Stimulated activated CD8-positive, alpha-beta memory T cell treated with anti-CD3 and anti-CD28 coated beads, Interleukin-12 subunit alpha, Interleukin-12 subunit beta, amount 100 ng/mL, for 4 hours (primary cell): ENCODE results near the gene ISM2.
"Not testable (repeated sequence)": the region's sequence is repeated elsewhere in the genome, so short reads cannot be mapped to it uniquely, and the experiment has no call there.

Experiments
- DNase-seq: peaks from one replicate; pipeline ENCODE4 v3.0.0-alpha.2; 2020; ENCODE audit warnings: low read depth

Gene ISM2

DNA sequence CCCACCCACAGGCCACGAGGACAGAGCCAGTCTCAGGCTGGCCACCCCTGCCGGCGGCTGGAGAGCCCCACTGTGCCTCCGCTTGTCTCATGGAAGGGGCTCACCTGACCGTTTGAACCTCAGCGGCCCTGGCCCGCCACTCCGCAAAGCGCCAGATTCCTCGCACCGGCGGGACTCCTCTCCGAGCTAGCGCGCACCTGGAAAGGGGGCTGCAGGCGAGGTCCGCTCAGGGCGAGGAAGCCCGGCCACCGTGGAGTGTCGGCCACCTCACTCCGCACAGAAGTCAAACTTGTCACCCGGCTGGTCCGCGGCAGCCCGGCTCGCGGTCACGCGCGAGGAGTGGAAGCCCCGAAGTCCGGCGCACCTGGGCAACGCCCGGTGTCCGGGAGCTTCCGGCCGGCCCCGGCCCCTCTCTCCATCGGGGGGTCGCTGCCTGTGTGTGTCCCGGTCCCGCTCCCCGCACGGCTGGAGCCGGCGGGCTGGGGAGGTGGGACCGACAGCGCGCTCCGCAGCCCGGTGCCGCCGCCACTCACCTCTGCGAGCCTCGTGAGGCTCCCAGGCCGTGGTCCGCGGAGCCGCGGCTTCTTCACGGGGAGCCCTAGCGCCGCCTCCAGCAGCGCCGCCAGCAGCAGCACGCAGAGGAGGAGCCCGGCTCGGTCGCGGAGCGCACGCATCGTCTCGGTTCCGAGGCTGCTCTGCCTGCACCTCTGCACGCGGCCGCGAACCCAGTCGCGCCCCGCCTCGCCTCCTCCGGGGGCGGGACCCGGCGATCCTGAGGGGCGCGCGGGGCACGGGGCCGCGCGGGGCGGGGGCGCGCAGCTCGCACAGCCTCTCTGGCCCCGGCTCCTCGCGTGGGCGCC is at the start of gene ISM2:
ISM2 (minus strand) TSS at position 697 of the 860 bp plus-strand sequence; CDS start at position 674, 23 bp downstream.
- DNase-seq, result peak; percentile 17

DNA sequence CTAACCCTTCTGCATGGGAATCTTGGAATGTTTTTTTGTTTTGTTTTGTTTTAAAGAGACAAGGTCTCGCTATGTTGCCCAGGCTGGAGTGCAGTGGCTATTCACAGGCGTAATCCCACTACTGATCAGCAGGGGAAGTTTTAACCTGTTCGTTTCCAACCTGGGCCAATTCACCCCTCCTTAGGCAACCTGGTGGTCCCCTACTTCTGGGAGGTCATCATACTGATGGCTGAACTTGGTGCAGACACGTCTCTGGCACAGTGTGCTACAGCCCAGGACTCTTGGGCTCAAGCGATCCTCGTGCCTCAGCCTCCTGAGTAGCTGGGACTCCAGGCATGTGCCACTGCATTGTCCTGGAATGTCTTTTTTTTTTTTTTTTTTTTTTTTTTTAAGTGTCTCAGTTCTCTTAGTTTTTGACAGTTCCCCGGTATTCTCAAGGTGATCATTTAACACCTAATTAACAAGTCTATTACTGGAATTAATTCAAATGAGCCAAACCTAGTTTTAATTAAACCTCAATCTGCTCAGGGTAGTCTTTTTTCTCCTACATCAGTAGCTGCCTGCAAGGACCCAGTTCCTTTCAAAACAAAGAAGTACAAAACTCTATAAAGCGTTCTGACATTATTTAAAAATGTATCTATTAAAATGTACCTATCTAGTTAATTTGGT is 49.0 kb upstream of the ISM2 start:
- no peak for DNase-seq

DNA sequence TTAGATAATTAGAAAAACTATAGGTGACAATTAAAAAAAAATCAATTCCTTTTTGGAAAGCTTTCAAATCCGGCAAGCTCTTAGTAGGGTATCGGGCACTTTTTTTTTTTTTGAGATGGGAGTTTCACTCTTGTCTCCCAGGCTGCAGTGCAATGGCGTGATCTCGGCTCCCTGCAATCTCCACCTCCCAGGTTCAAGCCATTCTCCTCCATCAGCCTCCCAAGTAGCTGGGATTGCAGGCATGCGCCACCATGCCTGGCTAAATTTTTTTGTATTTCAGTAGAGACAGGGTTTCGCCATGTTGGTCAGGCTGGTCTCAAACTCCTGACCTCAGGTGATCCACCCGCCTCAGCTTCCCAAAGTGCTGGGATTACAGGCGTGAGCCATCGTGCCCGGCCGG is 46.6 kb upstream of the ISM2 start:
- DNase-seq, result not testable (repeated sequence)

DNA sequence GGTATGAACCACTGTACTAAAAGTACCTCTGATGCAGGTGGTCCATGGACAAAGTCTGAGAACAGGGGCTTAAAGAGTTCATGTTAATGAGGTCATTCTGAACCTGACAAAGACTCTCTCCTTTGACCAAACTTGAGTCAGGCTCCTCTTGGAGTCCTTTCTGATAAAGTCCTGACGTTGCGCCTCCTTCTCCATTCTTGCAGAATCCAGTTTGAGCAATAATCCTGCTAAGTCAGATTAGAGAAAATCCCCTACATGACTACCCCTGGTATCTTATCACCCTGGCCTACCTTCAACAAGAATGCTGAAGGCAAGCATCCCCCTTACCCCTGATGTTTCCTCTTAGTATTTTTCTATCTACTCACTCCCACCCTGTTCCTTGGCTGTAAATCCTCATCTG is 46.0 kb upstream of the ISM2 start:
- DNase-seq, result no peak

DNA sequence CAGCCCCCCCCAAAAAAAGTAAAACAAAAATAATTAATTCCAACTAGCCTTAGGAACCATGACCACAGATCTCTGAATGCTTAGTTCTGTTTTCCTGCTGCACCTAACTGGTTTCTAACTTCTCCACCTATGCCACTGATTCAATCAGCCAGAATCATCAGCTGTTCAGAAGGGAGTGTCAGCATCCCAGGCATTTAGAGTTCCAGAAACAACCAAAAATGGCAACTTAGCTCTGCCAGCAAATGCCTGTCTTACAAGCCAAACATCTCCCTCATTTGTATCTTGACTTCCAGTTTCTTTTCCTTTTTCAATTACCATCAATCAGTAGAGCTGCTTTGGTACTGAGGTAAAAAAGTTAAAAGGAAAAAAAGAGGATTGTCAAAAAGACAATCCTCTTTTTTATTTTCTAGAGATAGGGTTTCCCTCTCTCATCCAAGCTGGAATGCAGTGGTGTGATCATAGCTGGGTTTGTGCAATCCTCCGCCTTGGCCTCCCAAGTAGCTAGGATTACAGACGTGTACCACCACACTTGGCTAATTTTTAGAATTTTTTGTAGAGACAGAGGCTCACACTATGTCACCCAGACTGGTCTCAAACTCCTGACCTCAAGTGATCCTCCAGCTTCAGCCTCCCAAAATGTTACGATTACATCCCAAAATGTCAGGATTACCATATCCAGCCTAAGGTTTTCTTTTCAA is 45.2 kb upstream of the ISM2 start:
- DNase-seq, result no peak

DNA sequence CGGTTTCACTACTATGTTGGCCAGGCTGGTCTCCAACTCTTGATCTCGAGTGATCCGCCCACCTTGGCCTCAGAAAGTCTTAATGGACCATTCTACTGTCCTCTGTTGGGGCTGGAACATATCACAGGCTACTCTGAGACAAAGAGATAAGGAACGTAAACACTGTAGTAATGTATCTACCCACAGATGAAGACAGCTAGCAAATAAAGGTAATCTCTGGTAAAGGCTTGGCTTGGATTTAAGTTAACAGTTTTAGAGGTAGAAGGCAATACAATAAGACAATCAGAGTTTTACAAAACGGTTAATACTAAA is 44.6 kb upstream of the ISM2 start:
- no peak for DNase-seq

DNA sequence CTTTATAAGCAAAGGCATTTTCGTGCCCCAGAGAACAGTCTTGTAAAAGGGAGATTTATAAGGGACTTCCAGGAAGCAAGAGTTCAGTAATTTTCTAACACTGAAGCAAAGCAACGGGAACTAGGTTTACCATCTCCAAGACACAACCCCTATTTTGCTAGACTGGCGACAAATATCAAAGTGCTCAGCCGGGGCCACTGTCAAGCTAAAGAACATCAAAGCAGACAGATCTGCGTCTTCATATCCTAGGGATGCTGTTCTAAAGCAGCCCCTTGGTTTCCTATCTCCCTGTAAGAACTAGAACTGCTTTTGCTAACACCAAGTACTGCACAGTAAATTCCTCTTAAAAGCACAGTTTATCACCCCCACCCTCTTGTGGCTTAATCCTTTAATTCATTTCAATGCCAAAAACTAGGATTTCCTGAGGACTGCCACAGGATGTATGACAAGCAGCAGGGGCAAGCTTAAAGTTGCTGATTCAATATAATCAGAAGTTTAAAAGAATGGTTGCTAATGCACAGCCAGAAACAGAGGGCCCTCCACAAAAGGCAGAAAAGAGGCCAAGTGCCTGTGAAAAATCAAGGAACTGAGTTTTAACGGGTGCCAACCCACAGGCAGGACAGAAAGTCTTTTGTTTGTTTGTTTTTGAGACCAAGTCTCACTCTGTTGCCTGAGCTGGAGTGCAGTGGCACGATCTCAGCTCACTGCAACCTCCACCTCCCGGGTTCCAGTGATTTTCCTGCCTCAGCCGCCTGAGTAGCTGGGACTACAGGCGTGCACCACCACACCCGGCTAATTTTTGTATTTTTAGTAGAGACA is 44.0 kb upstream of the ISM2 start:
- DNase-seq, result no peak

DNA sequence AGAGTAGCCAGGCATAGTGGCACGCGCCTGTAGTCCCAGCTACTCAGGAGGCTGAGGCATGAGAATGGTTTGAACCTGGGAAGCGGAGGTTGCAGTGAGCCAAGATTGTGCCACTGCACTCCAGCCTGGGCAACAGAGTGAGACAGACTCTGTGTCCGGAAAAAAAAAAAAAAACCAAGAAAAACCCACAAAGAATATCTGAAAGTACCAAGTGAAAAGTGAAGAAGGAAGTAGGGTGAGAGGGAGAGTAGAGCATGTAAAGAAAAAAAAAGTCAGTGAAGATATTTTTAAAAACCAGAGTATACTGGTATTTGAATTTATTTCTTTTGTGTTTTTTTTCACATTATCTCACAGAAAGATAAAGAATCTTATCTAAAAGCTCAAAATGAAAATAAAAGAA is 43.3 kb upstream of the ISM2 start:
- DNase-seq, result no peak

DNA sequence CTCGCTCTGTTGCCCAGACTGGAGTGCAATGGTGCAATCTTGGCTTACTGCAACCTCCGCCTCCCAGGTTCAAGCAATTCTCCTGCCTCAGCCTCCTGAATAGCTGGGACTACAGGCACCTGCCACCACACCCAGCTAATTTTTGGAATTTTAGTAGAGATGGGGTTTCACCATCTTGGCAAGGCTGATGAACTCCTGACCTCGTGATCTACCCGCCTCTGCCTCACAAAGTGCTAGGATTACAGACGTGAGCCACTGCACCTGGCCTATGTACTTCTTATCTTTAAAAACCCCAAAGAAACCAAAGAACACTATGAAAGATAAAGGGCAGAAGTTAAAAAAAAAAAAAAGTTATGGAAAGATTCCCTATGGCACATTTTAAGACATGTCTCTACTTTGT is 38.3 kb upstream of the ISM2 start:
- not testable (repeated sequence) for DNase-seq

DNA sequence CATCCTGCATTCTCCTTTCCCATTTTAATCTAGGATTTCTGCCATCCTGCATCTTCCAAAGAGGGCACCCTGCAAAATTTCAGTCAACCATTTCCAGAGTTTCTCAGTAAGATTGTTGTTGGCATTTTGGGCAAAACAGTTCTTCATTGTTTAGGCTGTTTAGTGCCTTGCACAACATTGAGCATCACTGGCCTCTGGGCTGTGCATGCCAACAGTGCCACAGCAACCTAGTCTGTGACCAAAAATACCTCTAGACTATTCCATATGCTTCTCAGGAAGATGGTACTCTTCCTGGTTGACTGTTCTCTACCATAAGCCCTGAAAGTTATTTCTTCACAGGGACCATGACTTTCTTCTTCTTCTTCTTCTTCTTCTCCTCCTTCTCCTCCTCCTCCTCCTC is 32.5 kb upstream of the ISM2 start:
- DNase-seq, result no peak

DNA sequence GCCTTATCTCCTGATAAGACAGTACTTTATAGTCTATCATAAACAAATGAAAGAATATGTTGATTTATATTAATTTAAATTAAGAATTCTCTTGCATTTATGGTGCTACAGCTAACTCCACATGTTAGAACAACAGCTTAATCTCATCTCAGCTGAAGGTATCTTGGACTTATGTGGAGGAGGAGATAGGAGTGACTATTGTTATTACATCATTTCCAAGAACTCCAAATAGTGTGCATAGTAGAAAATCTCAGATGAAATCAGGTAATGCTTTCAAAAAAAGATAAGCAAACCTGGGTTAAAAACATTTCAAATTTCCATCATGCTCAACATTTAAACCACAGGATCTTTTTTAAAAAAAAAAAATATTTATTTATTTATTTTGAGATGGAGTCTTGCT is 31.3 kb upstream of the ISM2 start:
- no peak for DNase-seq

DNA sequence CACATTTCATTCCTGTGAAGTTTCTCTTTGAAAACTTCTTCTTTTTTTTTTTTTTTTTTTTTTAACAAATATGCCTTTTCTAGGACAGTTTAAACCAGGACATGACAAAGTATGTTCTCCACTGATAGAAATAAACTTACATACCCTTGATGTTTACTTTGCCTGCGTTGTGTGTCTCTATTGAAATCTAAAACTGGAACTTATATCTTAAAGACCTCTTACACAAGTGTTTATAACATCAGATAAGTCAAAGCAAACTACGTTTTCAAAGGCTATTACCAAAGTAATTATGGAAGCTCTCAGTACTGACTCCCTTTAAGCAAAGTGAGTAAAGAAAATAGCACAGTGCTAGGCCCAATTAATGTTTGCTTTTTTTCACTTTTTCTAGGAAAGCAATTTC is 30.6 kb upstream of the ISM2 start:
- no peak for DNase-seq

DNA sequence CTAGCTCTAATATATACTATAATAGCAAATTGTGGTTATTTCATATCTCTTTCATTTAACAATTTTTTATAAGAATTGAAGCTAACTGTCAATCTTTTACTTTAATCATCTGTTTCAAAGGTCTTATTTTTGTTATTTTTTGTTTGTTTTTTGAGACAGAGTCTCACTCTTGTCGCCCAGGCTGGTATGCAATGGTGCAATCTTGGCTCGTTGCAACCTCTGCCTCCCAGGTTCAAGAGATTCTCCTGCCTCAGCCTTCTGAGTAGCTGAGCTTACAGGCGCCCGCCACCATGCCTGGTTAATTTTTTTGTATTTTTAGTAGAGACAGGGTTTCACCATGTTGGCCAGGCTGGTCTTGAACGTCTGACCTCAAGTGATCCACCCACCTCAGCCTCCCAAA is 30.1 kb upstream of the ISM2 start:
- DNase-seq, result not testable (repeated sequence)

DNA sequence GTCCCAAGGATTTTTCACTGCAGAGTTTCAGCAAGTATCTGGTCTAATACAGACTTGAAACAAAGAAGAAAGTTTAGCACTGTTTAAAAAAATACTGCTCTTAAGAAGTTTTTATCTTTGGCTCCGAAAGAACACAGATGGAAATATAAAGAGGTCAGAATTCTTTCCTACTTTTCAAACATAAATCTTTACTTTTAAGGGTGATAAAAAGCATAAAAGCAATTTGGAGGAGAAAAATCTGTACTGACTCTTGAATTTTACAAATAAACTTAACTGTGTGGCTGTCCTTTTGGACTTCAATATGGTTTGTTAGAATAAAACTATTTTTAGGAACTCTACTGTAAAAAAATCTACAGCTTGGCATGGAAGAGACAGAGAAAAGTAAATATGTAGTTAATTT is 27.6 kb upstream of the ISM2 start:
- no peak for DNase-seq

DNA sequence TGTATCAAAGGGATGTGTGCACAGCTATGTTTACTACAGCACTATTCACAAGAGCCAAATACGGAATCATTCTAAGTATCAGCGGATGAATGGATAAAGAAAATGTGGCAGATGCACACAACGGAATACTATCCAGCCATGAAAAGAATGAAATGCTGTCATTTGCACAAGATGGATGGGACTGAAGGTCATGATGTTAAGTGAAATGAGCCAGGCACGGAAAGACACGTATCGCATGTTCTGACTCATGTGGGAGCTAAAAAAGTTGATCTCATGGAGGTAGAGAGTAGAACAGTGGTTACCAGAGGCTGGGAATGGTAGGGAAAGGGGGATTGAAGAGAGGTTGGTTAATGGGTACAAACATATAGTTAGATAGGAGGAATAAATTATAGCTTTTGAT is 25.9 kb upstream of the ISM2 start:
- DNase-seq, result no peak

DNA sequence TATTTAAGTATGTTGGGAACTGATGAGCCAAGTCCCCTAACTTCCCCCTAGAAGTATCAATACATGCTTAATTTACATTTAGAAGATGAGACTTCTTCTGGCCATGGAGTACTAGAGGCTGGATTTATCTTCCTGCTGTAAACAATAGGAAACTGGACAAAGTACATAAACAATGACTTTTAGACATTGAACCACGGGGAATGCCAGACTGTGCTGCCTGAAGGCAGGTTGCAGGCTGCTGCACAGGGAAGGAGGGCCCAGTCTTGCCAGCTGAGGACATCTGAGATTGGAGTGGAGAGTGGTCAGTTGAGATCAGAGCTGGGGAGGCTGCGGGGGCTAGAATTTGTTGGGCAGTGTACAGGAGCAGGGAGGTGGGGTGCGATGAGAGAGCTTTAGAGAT is 24.5 kb upstream of the ISM2 start:
- DNase-seq, result no peak

DNA sequence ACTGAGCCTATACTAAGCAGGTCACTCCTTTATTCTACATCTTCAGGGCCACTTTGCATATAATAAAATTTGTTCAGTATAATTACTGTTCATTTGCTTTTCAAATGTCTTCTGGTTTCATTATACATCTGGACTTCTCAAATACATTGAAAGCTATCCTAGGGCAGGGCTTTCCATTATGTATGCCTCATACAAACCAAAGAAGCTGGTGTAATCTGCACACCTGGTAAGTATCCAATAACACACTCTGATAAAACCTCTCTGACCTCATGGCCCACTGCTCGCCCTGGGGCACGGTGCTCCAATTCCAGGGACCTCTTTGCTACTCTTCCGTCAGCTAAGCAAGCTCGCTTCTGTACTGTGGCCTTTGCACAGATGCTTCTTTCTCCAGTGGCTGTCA is 21.9 kb upstream of the ISM2 start:
- no peak for DNase-seq

DNA sequence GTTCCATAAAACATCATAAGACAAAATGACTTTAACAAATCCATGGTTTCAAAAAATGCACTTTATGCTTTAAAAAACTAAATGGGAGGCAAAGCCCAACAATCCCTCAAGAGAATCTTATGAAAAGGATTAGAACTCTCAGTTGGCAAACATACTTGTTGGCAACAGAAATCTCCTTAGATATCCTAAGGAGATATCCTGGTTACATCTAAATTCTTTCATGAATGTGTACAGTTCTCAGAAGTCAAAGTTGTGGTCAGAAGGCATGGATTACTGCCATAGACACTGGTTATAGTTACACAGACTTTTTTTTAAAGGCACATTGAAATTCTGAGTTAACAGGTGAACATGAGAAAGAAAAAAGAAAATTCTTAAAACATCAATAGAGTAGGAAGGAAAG is 17.5 kb upstream of the ISM2 start:
- no peak for DNase-seq

DNA sequence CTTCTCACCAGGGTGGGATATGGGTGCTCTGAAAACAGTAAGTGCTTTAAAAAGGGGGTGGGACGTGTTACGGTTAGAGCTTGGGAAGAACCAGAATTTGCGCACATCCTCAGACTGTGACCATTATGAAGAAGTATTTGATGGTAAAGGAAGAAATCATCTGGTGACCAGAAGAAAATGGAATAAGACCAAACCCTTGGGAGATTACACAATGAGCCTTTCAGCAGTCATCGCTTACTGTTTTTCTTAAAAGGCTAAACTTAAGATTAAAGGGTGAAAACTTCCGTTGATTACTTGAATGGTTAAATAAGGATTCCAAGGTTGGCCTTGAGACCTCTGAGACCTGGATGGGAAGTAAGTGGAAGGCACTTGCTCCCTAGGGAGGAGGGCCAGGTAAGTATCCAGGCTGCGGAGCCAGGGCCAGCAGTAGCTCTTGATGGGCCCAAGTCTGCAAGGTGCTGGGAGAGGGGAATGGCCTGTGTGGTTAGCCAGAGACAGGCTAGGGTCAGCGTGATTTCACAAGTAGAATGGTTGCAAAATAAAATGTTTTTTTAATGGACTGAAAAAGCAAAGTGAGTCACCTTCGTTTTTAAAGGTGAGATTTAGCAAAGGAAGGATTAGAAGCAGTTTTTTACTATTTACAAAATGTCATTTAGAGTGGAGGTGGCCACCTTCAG is 13.0 kb upstream of the ISM2 start:
- DNase-seq, result no peak

DNA sequence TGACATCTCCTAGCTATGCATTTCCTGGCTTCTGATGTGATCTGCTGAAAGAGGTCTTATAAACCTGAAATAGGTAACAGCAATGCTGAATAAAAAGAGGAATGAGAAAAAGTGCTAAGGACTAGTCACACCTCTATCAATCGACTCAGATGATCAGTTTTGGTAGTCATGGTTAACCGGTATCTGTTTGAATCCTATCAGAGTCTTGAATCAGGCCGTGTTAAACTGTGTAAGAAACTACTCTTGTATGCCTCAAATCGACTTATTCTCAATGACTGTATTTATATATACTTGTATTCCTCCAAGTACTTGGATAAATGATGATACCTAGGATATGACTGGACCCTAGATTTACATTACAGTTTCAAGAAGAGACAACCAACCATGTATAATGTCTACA is 10.8 kb upstream of the ISM2 start:
- no peak for DNase-seq

DNA sequence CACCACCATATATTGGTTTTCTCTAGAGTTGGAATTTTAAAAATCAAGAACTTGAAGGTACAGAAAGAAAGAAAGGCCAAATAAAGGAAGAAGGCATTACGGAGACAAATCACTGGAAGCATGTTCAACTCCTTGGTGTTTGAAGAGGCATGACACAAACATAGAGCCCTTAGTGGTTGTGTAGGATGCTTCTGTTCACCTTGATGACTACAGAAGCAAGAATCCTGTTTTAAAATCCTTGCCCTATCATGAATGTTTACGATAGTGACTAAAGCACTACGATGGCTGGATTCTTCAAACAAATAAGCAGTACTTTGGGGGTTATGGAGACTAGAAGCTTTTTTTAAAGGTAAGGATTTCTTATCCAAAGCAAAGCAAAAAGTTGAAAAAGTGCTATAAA is 10.3 kb upstream of the ISM2 start:
- DNase-seq, result no peak

DNA sequence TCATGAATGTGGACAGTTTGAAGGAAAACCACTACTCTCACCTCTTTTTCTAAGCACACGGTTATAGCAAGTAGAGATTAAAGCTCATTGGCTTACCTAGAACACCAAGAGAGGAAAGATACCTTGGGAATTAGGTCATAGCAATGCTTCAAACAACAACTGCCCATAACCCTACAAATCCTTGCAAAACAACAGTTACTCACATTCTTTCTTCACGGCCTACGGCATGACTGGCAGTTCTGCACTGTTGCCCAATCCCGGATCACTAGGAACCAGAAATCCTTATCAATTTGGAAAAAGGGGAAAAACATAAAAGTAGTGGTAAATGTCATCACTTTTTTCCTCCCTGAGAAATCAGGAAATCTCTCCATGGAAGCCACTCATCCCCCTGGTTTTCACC is 9.6 kb upstream of the ISM2 start:
- DNase-seq, result no peak
